DND-41 (cell line): ENCODE results near the gene LDB2.

Experiments used
- CTCF ChIP-seq: IDR thresholded peaks from 2 replicates; pipeline ENCODE4 v1.5.1; 2012; ENCODE audit warnings: borderline replicate concordance, low read length, moderate library complexity, mild to moderate bottlenecking; ENCODE audit not compliant: poor library complexity, severe bottlenecking; ENCODE audit errors: extremely low read depth
- EZH2 ChIP-seq: IDR thresholded peaks from 3 replicates; pipeline ENCODE4 v1.6.1; 2012; ENCODE audit warnings: borderline replicate concordance, low read depth, mild to moderate bottlenecking, moderate library complexity, low read length, inconsistent platforms; ENCODE audit not compliant: severe bottlenecking

GRCh38 chr4:16794816-16795445 lies 103.5 kb downstream of the LDB2 start:
- no peak for TF ChIP-seq EZH2
- TF ChIP-seq CTCF: peak; percentile 71
